SK-N-SH treated with all-trans-retinoic acid at 6 μM for 48 hours (cell line): ENCODE data around the gene SLC6A6.

Source experiments
- CREB5 ChIP-seq: fragments of 250-450 bp; sonication (Bioruptor Pico); IDR thresholded peaks from 2 replicates; pipeline ENCODE4 v1.5.1; 2020; ENCODE audit warnings: low read depth, mild to moderate bottlenecking, moderate library complexity
- CSDC2 ChIP-seq: fragments of 250-450 bp; sonication (Bioruptor Pico); IDR thresholded peaks from 2 replicates; pipeline ENCODE4 v1.5.0; 2020; ENCODE audit warnings: mild to moderate bottlenecking, moderate library complexity
- CSRNP3 ChIP-seq: fragments of 250-450 bp; sonication (Bioruptor Pico); IDR thresholded peaks from 2 replicates; pipeline ENCODE4 v1.5.1; 2021; ENCODE audit warnings: mild to moderate bottlenecking, moderate library complexity
- PATZ1 ChIP-seq: fragments of 250-450 bp; sonication (Bioruptor Pico); IDR thresholded peaks from 2 replicates; pipeline ENCODE4 v1.8.0; 2020; ENCODE audit warnings: mild to moderate bottlenecking, moderate library complexity, borderline replicate concordance
- TOX ChIP-seq: fragments of 250-450 bp; sonication (Bioruptor Pico); IDR thresholded peaks from 2 replicates; pipeline ENCODE4 v1.8.0; 2021; ENCODE audit warnings: mild to moderate bottlenecking, moderate library complexity, borderline replicate concordance
- ZFP3 ChIP-seq: fragments of 250-450 bp; sonication (Bioruptor Pico); IDR thresholded peaks from 2 replicates; pipeline ENCODE4 v1.5.0; 2020; ENCODE audit warnings: mild to moderate bottlenecking, moderate library complexity

GRCh38 chr3:14416453-14416852, 14.0 kb downstream of the SLC6A6 start:
- TF ChIP-seq CREB5 (CRISPR knock-in tag), result no peak
- TF ChIP-seq PATZ1, result no peak
- no peak for TF ChIP-seq CSRNP3 (CRISPR knock-in tag)
- no peak for TF ChIP-seq CSDC2 (CRISPR knock-in tag)
- no peak for TF ChIP-seq TOX (CRISPR knock-in tag)
- TF ChIP-seq ZFP3 (CRISPR knock-in tag), result no peak
